ENCODE measurements around the gene TMEM176A. TPM values are rescaled to one million over a fixed set of nuclear protein-coding genes. Genes with fewer than 3 reads are reported as not detected.

The TMEM176A gene
- total and polyA plus RNA-seq, 2 donors from 2014 or later, result 288 to 513 TPM

DNA sequence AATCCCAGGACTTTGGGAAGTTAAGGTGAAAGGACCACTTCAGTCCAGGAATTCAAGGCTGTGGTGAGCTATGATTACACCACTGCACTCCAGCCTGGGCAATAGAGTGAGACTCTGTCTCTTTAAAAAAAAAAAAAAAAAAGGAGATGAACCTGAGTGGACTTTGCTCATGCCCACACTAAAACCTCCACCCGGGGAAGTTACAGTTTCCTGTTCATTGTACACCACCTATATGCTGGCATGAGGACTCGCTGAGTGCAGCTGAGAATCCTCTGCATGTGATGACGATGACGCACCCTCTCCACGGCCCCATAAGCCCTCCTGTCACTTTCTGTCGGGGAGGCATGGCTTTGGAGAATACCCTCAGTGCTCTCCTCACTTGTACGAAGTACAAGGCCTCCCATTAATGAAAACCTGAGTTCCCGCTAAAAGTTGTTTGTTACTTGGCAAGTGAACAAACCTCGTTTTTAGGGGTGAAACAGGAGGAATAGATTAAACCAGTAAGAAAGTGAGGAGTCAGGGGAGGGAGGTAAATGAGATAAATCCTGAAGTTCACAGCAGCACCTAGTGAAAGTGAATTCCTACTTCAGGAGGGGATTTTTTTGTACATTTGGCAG lies 16.3 kb upstream of the TMEM176A start:
- FAIRE-seq, result no peak
- peak in 2 of 5 donors; percentile 25 to 42 for DNase-seq
- H3K9ac ChIP-seq (ENCODE audit: low read length in 3 of 3), result no peak overlapping the region

DNA sequence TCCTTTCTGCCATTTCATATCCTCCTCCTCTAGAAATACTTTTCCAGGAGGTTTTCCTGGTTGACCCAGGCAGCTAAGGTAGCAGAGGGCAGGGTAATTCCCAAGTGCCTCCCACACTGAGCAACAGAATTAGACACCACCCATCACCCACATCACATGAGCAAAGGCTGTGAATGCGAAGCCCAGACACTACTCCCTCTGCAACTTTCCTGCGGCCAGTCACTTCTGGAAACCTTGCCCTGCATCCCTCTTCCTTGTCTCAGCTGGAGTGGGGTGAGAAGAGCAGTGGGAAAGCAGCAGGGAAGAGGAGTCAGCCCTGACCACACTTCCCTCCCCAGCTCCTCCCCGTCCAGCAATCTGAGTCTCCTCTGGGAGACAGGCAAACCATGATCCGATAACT lies 15.6 kb upstream of the TMEM176A start:
- no peaks in the 10 kb centered on the region for H3K9me3 ChIP-seq (ENCODE audit: control insufficient read depth in 2 of 3, insufficient read depth in 1 of 3, low read length in 3 of 3)
- peak overlapping the region; percentile 71 to 90 for H3K27ac ChIP-seq (ENCODE audit: low read depth in 2 of 2, low read length in 2 of 2)
- H3K4me3 ChIP-seq (ENCODE audit: low read length in 3 of 3), result no peak overlapping the region
- H3K36me3 ChIP-seq (ENCODE audit: control insufficient read depth in 2 of 3, insufficient read depth in 3 of 3, low read length in 3 of 3), result no peaks in the 10 kb centered on the region
- DNase-seq (peak in 2 of 5 donors; percentile 27 to 44), FAIRE-seq (no peak)
- intact Hi-C loops (cut with DNase I), result no loop called here
- H3K27me3 ChIP-seq (ENCODE audit: control insufficient read depth, insufficient read depth, low read length), result no peaks in the 10 kb centered on the region
- TF ChIP-seq, protein P1, sequence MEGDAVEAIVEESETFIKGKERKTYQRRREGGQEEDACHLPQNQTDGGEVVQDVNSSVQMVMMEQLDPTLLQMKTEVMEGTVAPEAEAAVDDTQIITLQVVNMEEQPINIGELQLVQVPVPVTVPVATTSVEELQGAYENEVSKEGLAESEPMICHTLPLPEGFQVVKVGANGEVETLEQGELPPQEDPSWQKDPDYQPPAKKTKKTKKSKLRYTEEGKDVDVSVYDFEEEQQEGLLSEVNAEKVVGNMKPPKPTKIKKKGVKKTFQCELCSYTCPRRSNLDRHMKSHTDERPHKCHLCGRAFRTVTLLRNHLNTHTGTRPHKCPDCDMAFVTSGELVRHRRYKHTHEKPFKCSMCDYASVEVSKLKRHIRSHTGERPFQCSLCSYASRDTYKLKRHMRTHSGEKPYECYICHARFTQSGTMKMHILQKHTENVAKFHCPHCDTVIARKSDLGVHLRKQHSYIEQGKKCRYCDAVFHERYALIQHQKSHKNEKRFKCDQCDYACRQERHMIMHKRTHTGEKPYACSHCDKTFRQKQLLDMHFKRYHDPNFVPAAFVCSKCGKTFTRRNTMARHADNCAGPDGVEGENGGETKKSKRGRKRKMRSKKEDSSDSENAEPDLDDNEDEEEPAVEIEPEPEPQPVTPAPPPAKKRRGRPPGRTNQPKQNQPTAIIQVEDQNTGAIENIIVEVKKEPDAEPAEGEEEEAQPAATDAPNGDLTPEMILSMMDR (IDR thresholded peaks at IDR 0.05; ENCODE audit: borderline replicate concordance, extremely low read depth, insufficient read depth), result no peak
- H3K9ac ChIP-seq (ENCODE audit: low read length in 3 of 3), result no peak overlapping the region
- H3K4me1 ChIP-seq (ENCODE audit: control insufficient read depth in 2 of 3, insufficient read depth in 2 of 3, low read depth in 1 of 3, low read length in 3 of 3), result peaks cover 0 to 19% (median 11%) of the 10 kb centered on the region in 3 donors

More for the DNA sequence above, 16.3 kb upstream of the TMEM176A start:
- intact Hi-C loops (cut with DNase I), result no loop called here
- TF ChIP-seq, protein P1 (IDR thresholded peaks at IDR 0.05; ENCODE audit: borderline replicate concordance, extremely low read depth, insufficient read depth), result no peak
- no peaks in the 10 kb centered on the region for H3K27me3 ChIP-seq (ENCODE audit: control insufficient read depth, insufficient read depth, low read length)
- no peaks in the 10 kb centered on the region for H3K36me3 ChIP-seq (ENCODE audit: control insufficient read depth in 2 of 3, insufficient read depth in 3 of 3, low read length in 3 of 3)
- peak overlapping the region; percentile 71 to 90 for H3K27ac ChIP-seq (ENCODE audit: low read depth in 2 of 2, low read length in 2 of 2)
- H3K9me3 ChIP-seq (ENCODE audit: control insufficient read depth in 2 of 3, insufficient read depth in 1 of 3, low read length in 3 of 3), result no peaks in the 10 kb centered on the region
- peak overlapping the region in 1 of 3 donors; percentile 31 for H3K4me3 ChIP-seq (ENCODE audit: low read length in 3 of 3)
- peaks cover 0 to 19% (median 11%) of the 10 kb centered on the region in 3 donors for H3K4me1 ChIP-seq (ENCODE audit: control insufficient read depth in 2 of 3, insufficient read depth in 2 of 3, low read depth in 1 of 3, low read length in 3 of 3)

DNA sequence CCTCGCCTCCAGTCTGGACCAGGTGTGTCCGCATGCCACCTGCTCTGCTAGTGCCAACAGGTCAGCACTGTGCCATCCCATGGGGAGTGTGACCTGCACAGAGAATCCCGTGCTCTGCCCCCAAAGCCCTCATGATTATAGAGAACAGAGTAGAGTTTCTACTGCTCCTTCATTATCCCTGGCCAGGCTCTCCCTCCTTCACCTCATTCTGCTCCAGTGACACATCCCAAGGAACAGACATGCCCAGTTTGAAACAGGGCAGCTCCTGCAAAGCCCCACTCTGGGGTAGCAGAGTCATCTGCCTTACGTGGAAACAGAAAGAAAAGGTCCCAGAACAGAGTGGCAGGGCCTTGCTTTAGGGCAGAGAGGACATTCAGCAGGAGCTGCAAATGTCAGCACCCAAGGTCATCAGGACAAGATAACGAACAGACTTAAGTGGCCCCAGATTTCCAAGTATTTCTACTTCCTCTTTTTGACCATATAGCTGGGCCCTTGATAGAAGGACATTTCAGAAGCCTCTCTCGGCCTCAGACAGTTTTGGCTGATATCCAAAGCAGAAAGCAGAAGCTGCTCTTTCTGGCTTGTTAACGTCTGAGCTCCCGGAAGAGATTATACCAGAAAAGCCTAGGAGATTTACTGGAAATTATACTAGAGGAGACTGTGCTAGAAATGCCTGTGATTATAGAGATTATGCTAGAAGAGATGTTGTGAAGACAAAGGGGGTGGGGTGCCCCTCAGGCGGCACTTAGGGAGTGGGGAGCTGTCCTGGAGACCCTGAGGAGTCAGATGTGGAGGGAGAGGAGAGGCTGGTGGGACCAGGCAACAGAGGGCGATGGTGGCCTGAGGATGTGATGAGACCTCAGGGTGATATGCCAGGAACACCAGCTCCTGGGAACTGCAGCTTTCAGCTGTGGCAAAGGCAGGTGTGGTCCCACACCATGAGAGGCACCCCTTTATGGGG lies 13.0 kb upstream of the TMEM176A start:
- H3K4me1 ChIP-seq (ENCODE audit: control insufficient read depth in 2 of 3, insufficient read depth in 2 of 3, low read depth in 1 of 3, low read length in 3 of 3), result peaks cover 0 to 19% (median 11%) of the 10 kb centered on the region in 3 donors

More for the DNA sequence above, 13.0 kb upstream of the TMEM176A start:
- DNase-seq, result peak in 2 of 5 donors; percentile 24 to 70
- intact Hi-C loops (cut with DNase I), result no loop called here
- no peaks in the 10 kb centered on the region for H3K9me3 ChIP-seq (ENCODE audit: control insufficient read depth in 2 of 3, insufficient read depth in 1 of 3, low read length in 3 of 3)
- H3K27me3 ChIP-seq (ENCODE audit: control insufficient read depth, insufficient read depth, low read length), result no peaks in the 10 kb centered on the region
- H3K9ac ChIP-seq (ENCODE audit: low read length in 3 of 3), result no peak overlapping the region
- peak overlapping the region; percentile 61 to 86 for H3K27ac ChIP-seq (ENCODE audit: low read depth in 2 of 2, low read length in 2 of 2)
- FAIRE-seq, result no peak
- no peak overlapping the region for H3K4me3 ChIP-seq (ENCODE audit: low read length in 3 of 3)
- TF ChIP-seq, protein P1 (IDR thresholded peaks at IDR 0.05; ENCODE audit: borderline replicate concordance, extremely low read depth, insufficient read depth), result peak; percentile 16
- H3K36me3 ChIP-seq (ENCODE audit: control insufficient read depth in 2 of 3, insufficient read depth in 3 of 3, low read length in 3 of 3), result peaks cover 0 to 9% (median 8%) of the 10 kb centered on the region in 3 donors

All from kidney (tissue), 14 donors.